SU-DHL-6 (cell line): ENCODE data around the gene STK33.

ENCODE experiments used
- EZH2phosphoT487 ChIP-seq: fragments of 200-600 bp; sonication (generic), shearing (Covaris generic); conservative IDR thresholded peaks from 2 replicates; pipeline ENCODE4 v1.6.1; 2018; ENCODE audit warnings: mild to moderate bottlenecking, antibody characterized with exemption, low read length, moderate library complexity, mixed read lengths
- TF ChIP-seq, protein P1 (sequence below): fragments of 200-600 bp; sonication (generic); IDR thresholded peaks from one replicate; pipeline ENCODE4 v1.5.1; 2017; ENCODE audit warnings: antibody characterized with exemption, mild to moderate bottlenecking, low read length, moderate library complexity; ENCODE audit not compliant: insufficient read depth, poor library complexity, severe bottlenecking

DNA sequence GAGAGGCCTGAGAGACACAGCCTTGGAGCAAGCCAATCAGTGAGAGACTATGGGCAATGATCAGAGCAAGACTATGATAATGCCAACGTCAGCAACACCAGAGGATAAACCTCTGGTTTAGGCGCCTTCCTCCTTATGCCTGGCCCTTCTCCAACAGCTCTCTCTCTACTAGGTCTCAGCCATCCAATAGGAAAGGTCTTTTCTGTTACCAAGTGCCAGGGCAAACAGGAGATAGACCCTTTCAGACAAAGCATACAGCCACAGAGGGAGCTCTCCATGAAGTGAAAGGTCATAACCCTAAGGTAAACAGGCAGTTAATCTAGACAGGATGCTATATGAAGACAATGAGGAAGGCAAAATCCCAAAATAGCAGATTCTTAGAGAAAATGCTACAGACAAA lies 9.5 kb downstream of the STK33 start:
- TF ChIP-seq, protein P1, sequence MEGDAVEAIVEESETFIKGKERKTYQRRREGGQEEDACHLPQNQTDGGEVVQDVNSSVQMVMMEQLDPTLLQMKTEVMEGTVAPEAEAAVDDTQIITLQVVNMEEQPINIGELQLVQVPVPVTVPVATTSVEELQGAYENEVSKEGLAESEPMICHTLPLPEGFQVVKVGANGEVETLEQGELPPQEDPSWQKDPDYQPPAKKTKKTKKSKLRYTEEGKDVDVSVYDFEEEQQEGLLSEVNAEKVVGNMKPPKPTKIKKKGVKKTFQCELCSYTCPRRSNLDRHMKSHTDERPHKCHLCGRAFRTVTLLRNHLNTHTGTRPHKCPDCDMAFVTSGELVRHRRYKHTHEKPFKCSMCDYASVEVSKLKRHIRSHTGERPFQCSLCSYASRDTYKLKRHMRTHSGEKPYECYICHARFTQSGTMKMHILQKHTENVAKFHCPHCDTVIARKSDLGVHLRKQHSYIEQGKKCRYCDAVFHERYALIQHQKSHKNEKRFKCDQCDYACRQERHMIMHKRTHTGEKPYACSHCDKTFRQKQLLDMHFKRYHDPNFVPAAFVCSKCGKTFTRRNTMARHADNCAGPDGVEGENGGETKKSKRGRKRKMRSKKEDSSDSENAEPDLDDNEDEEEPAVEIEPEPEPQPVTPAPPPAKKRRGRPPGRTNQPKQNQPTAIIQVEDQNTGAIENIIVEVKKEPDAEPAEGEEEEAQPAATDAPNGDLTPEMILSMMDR = no peak
- no peak for TF ChIP-seq EZH2phosphoT487
